ENCODE measurements around the gene TNIP2. TPM values are rescaled to one million over a fixed set of nuclear protein-coding genes. Genes with fewer than 3 reads are reported as not detected.

Gene TNIP2
- total and polyA plus RNA-seq, 2 donors (not counting 3 experiments of a cell fraction or from before 2014, with no cell fraction given): 37.7 to 52.1 TPM

GRCh38 chr4:2788101-2788500 is 32.0 kb upstream of the TNIP2 start:
- no peaks in the 10 kb centered on the region for H3K4me1 ChIP-seq (ENCODE audit: control insufficient read depth, extremely low read depth, insufficient read depth, low read length)
- dilution Hi-C loops (cut with MboI; ENCODE audit: extremely low pct_ligation_motif_present, low sequenced_read_pairs) (no loop called here), intact Hi-C loops (cut with micrococcal nuclease) (no loop called here)
- no peak overlapping the region for H3K4me3 ChIP-seq (replicated peaks in 1 of 3; ENCODE audit: insufficient read depth in 1 of 3, low read depth in 1 of 3, low read length in 3 of 3)
- no peak overlapping the region for H3K4me2 ChIP-seq (ENCODE audit: insufficient read depth, low read length)
- H3K79me2 ChIP-seq (ENCODE audit: control insufficient read depth, insufficient read depth, low read length): no peaks in the 10 kb centered on the region
- no peak overlapping the region for H2AFZ ChIP-seq (ENCODE audit: low read depth, low read length)
- CTCF ChIA-PET: no interaction called here
- POLR2A ChIA-PET: no interaction called here
- FAIRE-seq: no peak
- H4K20me1 ChIP-seq (replicated peaks; ENCODE audit: control insufficient read depth, extremely low read depth, insufficient read depth, low read length): no peaks in the 10 kb centered on the region
- TF ChIP-seq, protein P1, sequence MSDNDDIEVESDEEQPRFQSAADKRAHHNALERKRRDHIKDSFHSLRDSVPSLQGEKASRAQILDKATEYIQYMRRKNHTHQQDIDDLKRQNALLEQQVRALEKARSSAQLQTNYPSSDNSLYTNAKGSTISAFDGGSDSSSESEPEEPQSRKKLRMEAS (IDR thresholded peaks at IDR 0.05; ENCODE audit: insufficient read depth, insufficient read length): no peak
- TF ChIP-seq POLR2A (IDR thresholded peaks at IDR 0.05; ENCODE audit: low read depth, low read length): no peak
- no peak for TF ChIP-seq EZH2 (IDR thresholded peaks at IDR 0.05; ENCODE audit: borderline replicate concordance, low read depth, low read length, severe bottlenecking)
- no peak for TF ChIP-seq JUN (IDR thresholded peaks at IDR 0.05; ENCODE audit: borderline replicate concordance, insufficient read depth, insufficient read length, low read depth)
- no peak for TF ChIP-seq MYC (IDR thresholded peaks at IDR 0.05; ENCODE audit: low read depth, low read length)
- TF ChIP-seq FOS (IDR thresholded peaks at IDR 0.05; ENCODE audit: borderline replicate concordance, insufficient read depth, low read length): no peak
- no peak for TF ChIP-seq CTCF (IDR thresholded peaks at IDR 0.05; ENCODE audit: extremely low read depth in 1 of 2, insufficient read depth in 1 of 2, low read depth in 1 of 2, low read length in 2 of 2)
- TF ChIP-seq GATA2 (IDR thresholded peaks at IDR 0.05; ENCODE audit: insufficient read depth, insufficient read length, low read depth, low read length): no peak
- TF ChIP-seq POLR2AphosphoS5 (IDR thresholded peaks at IDR 0.05; ENCODE audit: insufficient read depth, low read depth, low read length): no peak
- BruUV-seq (replicated peaks): no TSS peak
- H3K9me3 ChIP-seq (replicated peaks; ENCODE audit: control insufficient read depth, insufficient read depth, low read length): no peaks in the 10 kb centered on the region
- no peaks in the 10 kb centered on the region for H3K36me3 ChIP-seq (ENCODE audit: control insufficient read depth in 2 of 2, extremely low read depth in 1 of 2, insufficient read depth in 2 of 2, low read length in 2 of 2)
- no peak overlapping the region for H3K9ac ChIP-seq (replicated peaks; ENCODE audit: extremely low read depth, insufficient read depth, low read length)
- no peak for DNase-seq (ENCODE audit: low read depth, low spot score)
- H3K27ac ChIP-seq (ENCODE audit: insufficient read depth, low read depth, low read length): no peak overlapping the region
- no peaks in the 10 kb centered on the region for H3K9me1 ChIP-seq (replicated peaks; ENCODE audit: control insufficient read depth, extremely low read depth, insufficient read depth, low read length)
- H3K27me3 ChIP-seq (ENCODE audit: control insufficient read depth in 2 of 2, insufficient read depth in 2 of 2, low read length in 2 of 2): peaks cover 3 to 8% of the 10 kb centered on the region in 2 experiments

Measured in endothelial cell of umbilical vein (primary cell).